ENCODE data around the gene CHSY3.

The CHSY3 gene

DNA sequence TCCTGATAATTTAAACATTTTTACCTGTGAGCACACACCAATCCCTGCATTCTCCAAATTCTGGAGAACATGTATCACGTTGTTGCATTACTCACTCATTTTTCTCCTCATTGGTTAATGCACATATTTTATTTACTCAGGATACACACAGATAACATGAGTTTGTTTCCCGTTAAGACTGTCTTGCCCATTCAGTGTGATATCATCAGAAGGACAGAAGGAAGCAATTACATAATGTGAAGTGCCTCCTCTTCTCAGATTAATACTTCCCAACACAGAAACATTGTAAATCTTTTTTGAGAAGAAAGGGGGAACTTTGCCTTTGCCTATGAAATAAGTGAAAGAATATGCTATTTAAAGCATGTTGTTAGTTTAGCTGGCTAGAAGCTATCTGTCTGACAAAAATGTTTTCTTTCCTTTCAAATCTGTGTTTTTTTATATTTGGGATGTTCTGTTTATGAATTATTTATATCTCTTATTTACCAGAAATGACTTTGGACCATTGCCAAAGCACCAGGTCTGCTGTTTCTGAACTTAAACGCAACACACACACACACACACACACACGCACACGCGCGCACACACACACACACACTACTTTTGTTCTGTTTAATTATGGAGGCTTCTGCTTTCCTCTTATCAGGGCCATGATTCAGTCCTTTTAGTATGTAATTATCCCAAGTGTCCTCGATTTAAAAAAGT lies 186.5 kb downstream of the CHSY3 start:
- TF ChIP-seq TEAD4 (IDR thresholded peaks at IDR 0.05), result no peak
- no peak for TF ChIP-seq EP300 (IDR thresholded peaks at IDR 0.05; ENCODE audit: borderline replicate concordance)
- TF ChIP-seq TAF1 (IDR thresholded peaks at IDR 0.05; ENCODE audit: low read depth), result no peak
- no peak for TF ChIP-seq ZBTB7A (IDR thresholded peaks at IDR 0.05; ENCODE audit: low read depth)

DNA sequence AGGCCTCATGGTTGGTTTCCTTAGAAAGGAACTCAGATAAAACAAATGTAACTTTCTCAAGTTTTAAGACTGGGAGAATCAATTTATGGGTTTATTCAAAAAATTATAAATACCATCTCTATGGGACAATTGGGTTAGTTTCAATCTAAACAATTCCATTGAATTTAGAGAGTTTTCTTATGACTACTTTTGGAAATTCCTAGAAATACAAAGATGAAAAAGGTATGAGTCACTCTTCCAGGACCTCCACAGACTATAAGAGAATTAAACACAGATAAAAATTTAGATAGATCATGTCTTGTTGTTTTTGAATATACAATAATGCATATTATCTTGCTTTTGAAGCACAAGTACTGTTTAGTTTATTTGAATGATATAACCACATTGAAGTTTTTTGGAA lies 188.7 kb downstream of the CHSY3 start:
- TF ChIP-seq ZBTB7A (IDR thresholded peaks at IDR 0.05; ENCODE audit: low read depth) (no peak), EP300 (IDR thresholded peaks at IDR 0.05; ENCODE audit: borderline replicate concordance) (no peak), EGR1 (IDR thresholded peaks at IDR 0.05) (no peak), CREB1 (IDR thresholded peaks at IDR 0.05; ENCODE audit: low read depth) (no peak), RAD21 (IDR thresholded peaks at IDR 0.05; ENCODE audit: low read depth) (no peak), CEBPB (IDR thresholded peaks at IDR 0.05) (no peak), YY1 (IDR thresholded peaks at IDR 0.05; ENCODE audit: low read depth) (no peak), TEAD4 (IDR thresholded peaks at IDR 0.05) (no peak)
- TF ChIP-seq, protein P1, sequence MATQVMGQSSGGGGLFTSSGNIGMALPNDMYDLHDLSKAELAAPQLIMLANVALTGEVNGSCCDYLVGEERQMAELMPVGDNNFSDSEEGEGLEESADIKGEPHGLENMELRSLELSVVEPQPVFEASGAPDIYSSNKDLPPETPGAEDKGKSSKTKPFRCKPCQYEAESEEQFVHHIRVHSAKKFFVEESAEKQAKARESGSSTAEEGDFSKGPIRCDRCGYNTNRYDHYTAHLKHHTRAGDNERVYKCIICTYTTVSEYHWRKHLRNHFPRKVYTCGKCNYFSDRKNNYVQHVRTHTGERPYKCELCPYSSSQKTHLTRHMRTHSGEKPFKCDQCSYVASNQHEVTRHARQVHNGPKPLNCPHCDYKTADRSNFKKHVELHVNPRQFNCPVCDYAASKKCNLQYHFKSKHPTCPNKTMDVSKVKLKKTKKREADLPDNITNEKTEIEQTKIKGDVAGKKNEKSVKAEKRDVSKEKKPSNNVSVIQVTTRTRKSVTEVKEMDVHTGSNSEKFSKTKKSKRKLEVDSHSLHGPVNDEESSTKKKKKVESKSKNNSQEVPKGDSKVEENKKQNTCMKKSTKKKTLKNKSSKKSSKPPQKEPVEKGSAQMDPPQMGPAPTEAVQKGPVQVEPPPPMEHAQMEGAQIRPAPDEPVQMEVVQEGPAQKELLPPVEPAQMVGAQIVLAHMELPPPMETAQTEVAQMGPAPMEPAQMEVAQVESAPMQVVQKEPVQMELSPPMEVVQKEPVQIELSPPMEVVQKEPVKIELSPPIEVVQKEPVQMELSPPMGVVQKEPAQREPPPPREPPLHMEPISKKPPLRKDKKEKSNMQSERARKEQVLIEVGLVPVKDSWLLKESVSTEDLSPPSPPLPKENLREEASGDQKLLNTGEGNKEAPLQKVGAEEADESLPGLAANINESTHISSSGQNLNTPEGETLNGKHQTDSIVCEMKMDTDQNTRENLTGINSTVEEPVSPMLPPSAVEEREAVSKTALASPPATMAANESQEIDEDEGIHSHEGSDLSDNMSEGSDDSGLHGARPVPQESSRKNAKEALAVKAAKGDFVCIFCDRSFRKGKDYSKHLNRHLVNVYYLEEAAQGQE (IDR thresholded peaks at IDR 0.05; ENCODE audit: low read depth), result no peak
- TF ChIP-seq, protein P2, sequence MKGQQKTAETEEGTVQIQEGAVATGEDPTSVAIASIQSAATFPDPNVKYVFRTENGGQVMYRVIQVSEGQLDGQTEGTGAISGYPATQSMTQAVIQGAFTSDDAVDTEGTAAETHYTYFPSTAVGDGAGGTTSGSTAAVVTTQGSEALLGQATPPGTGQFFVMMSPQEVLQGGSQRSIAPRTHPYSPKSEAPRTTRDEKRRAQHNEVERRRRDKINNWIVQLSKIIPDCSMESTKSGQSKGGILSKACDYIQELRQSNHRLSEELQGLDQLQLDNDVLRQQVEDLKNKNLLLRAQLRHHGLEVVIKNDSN (IDR thresholded peaks at IDR 0.05), result no peak

DNA sequence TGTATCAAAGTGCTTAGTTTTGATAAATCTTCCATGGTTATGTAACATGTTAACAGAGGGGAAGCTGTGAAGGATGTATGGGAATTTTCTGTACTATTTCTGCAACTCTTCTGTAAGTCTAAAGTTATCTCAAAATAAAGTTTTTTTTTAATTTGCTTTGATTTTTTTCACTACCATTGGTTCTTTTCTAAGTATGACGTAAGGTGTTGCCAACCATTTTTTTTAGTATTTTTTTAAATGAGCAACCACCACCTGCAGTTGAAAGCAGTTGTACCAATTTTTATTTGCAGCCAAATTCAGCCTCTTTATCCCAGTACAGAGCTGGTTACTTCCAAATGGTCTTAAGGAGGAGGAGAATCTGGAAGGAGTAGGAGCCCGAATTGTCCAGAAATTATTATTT lies 192.2 kb downstream of the CHSY3 start:
- TF ChIP-seq, protein P2 (IDR thresholded peaks at IDR 0.05), result no peak

DNA sequence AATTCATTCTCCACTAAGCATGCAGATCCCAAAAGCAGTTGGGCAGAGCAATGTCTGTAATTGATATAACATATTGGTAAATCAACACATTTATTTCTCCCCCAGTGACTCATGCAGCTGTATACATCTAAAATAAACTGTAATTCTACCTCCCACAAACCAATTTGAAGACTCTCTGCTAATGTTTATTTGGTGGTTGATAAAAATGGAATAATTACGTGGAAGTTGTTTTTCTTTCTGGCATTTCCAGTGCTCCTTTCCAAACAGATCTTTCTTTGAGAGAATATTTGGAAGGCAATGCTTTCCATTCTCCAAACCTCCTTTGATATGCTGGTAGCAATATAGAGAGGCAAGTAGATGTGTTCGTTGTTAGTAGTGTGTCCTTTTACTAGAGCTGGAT lies 194.7 kb downstream of the CHSY3 start:
- TF ChIP-seq CEBPB (IDR thresholded peaks at IDR 0.05), result no peak
- TF ChIP-seq RAD21 (IDR thresholded peaks at IDR 0.05; ENCODE audit: low read depth), result no peak
- no peak for TF ChIP-seq TCF12 (IDR thresholded peaks at IDR 0.05; ENCODE audit: low read depth)
- TF ChIP-seq, protein P1 (IDR thresholded peaks at IDR 0.05; ENCODE audit: low read depth), result no peak
- no peak for TF ChIP-seq TAF1 (IDR thresholded peaks at IDR 0.05; ENCODE audit: low read depth)
- no peak for TF ChIP-seq YY1 (IDR thresholded peaks at IDR 0.05; ENCODE audit: low read depth)
- TF ChIP-seq EP300 (IDR thresholded peaks at IDR 0.05; ENCODE audit: borderline replicate concordance), result no peak
- no peak for TF ChIP-seq EGR1 (IDR thresholded peaks at IDR 0.05)
- TF ChIP-seq TEAD4 (IDR thresholded peaks at IDR 0.05), result no peak
- TF ChIP-seq, protein P2 (IDR thresholded peaks at IDR 0.05), result no peak
- TF ChIP-seq NFIC (IDR thresholded peaks at IDR 0.05), result no peak
- TF ChIP-seq FOXM1 (IDR thresholded peaks at IDR 0.05; ENCODE audit: borderline replicate concordance, low read depth), result no peak

DNA sequence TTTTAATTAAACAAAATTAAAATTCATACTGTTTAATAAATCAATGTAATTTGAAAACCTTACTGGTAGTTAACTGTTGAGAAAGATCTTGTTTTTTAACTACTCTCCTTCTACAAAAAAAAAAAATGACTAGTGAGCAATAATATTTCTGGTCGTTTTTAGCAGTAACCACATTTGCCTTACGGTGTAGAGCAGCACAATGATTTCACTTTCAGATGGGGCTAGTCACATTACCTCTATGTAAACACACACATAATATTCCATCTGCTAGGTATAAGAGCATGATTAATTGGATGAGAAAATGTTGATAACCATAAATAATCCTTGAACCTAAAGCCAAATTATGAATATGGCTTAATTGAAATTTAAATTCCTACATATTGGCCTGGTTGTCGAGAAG lies 198.1 kb downstream of the CHSY3 start:
- TF ChIP-seq RAD21 (IDR thresholded peaks at IDR 0.05; ENCODE audit: low read depth) (no peak), EGR1 (IDR thresholded peaks at IDR 0.05) (no peak), TAF1 (IDR thresholded peaks at IDR 0.05; ENCODE audit: low read depth) (no peak), EP300 (IDR thresholded peaks at IDR 0.05; ENCODE audit: borderline replicate concordance) (no peak), NFIC (IDR thresholded peaks at IDR 0.05) (no peak), YY1 (IDR thresholded peaks at IDR 0.05; ENCODE audit: low read depth) (no peak), TEAD4 (IDR thresholded peaks at IDR 0.05) (no peak), CREB1 (IDR thresholded peaks at IDR 0.05; ENCODE audit: low read depth) (no peak), ZBTB7A (IDR thresholded peaks at IDR 0.05; ENCODE audit: low read depth) (no peak), TCF12 (IDR thresholded peaks at IDR 0.05; ENCODE audit: low read depth) (no peak), FOXM1 (IDR thresholded peaks at IDR 0.05; ENCODE audit: borderline replicate concordance, low read depth) (no peak)
- TF ChIP-seq, protein P1 (IDR thresholded peaks at IDR 0.05; ENCODE audit: low read depth), result no peak
- TF ChIP-seq, protein P2 (IDR thresholded peaks at IDR 0.05), result no peak
- TF ChIP-seq, protein P3, sequence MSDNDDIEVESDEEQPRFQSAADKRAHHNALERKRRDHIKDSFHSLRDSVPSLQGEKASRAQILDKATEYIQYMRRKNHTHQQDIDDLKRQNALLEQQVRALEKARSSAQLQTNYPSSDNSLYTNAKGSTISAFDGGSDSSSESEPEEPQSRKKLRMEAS (IDR thresholded peaks at IDR 0.05), result no peak

All from Ishikawa (cell line).